ENCODE results near the gene DOCK11.

DNA sequence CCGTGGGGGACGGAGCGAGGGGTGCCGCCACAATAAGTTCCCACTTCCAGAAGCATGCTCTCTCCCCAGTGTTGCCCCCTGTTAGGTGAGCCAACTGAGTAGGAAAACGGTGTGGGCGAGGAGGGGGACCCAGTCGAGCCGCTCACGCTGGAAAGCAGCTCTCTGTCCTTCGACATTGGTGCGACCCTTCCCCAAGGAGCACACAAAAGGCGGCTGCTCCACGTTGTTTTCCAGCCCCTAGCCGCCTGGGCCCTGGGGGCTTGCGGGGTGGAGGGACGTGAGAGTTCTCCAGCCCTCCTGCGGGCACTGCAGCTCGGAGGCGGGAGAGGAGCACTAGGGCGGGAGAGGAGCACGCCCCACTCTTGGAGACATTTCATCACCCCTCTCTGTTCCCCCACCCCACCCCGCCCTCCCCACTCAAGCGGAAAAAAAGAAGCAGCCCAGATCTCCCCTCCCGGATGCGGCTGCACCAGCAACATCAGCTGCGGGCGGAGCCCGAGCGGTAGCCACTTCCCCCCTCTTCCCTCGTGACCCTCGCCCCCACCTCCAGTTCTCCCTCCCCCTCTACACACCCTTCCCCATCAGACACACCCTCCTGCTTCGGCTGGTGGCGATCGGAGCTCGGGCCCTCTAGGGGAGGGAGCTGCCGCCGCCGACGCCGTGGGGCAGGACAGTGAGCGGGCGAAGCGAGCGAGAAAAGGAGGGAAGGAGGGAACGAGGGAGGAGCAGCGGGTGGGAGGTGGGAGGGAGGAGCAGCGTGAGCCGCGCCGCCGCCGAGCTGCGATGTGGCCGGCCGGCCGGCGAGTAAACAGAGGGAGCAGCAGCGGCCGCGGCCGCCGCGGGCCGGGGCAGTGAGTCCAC, at the start of gene DOCK11:
- TF ChIP-seq, protein P1, sequence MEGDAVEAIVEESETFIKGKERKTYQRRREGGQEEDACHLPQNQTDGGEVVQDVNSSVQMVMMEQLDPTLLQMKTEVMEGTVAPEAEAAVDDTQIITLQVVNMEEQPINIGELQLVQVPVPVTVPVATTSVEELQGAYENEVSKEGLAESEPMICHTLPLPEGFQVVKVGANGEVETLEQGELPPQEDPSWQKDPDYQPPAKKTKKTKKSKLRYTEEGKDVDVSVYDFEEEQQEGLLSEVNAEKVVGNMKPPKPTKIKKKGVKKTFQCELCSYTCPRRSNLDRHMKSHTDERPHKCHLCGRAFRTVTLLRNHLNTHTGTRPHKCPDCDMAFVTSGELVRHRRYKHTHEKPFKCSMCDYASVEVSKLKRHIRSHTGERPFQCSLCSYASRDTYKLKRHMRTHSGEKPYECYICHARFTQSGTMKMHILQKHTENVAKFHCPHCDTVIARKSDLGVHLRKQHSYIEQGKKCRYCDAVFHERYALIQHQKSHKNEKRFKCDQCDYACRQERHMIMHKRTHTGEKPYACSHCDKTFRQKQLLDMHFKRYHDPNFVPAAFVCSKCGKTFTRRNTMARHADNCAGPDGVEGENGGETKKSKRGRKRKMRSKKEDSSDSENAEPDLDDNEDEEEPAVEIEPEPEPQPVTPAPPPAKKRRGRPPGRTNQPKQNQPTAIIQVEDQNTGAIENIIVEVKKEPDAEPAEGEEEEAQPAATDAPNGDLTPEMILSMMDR (conservative IDR thresholded peaks at IDR 0.05; ENCODE audit: low read depth, low read length) = no peak
- TF ChIP-seq EZH2 (IDR thresholded peaks at IDR 0.05; ENCODE audit: low read length, unreplicated experiment) = no peak
- TF ChIP-seq EZH2phosphoT487 (IDR thresholded peaks at IDR 0.05; ENCODE audit: borderline replicate concordance, low read length) = no peak
